Upper lobe of left lung (tissue), 6 donors: Measurements from ENCODE around the gene MCM5. TPM values are rescaled to one million over a fixed set of nuclear protein-coding genes. Genes with fewer than 3 reads are reported as not detected.

Experiments
- ATAC-seq, 2 donors: fragments of 200-7000 bp; cut with Tn5 transposase; one replicate each; pipeline ENCODE4 v1.9.1; 2022; ENCODE audit warnings: mild to moderate bottlenecking in 2 of 2, moderate library complexity in 2 of 2; ENCODE audit not compliant: low FRiP score in 2 of 2
- DNase-seq, 2 donors: peaks; one replicate each; pipeline ENCODE4 v3.0.0-alpha.2; 2019 to 2020
- H3K27ac ChIP-seq, 4 donors: fragments of 200-600 bp; sonication (generic); one replicate each; pipeline ENCODE4 v1.5.1; 2016 to 2019
- H3K27me3 ChIP-seq, 4 donors: fragments of 200-600 bp; sonication (generic); one replicate each; pipeline ENCODE4 v1.5.1; 2017 to 2019
- H3K36me3 ChIP-seq, 4 donors: fragments of 200-600 bp; sonication (generic); one replicate each; pipeline ENCODE4 v1.5.1; 2016 to 2019
- H3K4me1 ChIP-seq, 4 donors: fragments of 200-600 bp; sonication (generic); one replicate each; pipeline ENCODE4 v1.5.1; 2018 to 2019
- H3K4me3 ChIP-seq, 4 donors: fragments of 200-600 bp; sonication (generic); one replicate each; pipeline ENCODE4 v1.5.1; 2017 to 2019; ENCODE audit warnings: mild to moderate bottlenecking in 2 of 4, moderate library complexity in 1 of 4
- H3K9me3 ChIP-seq, 4 donors: fragments of 200-600 bp; sonication (generic); one replicate each; pipeline ENCODE4 v1.5.1; 2018 to 2019
- EP300 ChIP-seq, 4 donors: sonication (generic); formaldehyde crosslinking; IDR thresholded peaks; one replicate each; pipeline ENCODE4 v1.5.1; 2017; ENCODE audit warnings: antibody characterized with exemption in 4 of 4, control low read depth in 2 of 4
- POLR2A ChIP-seq, 4 donors: fragments of 450-650 bp; IDR thresholded peaks; one replicate each; pipeline ENCODE4 v1.5.1; 2016 to 2017; ENCODE audit warnings: antibody characterized with exemption in 4 of 4, mild to moderate bottlenecking in 2 of 4
- POLR2AphosphoS5 ChIP-seq, 2 donors: sonication (generic); formaldehyde crosslinking; IDR thresholded peaks; one replicate each; pipeline ENCODE4 v1.5.1; 2017; ENCODE audit warnings: antibody characterized with exemption in 2 of 2
- WGBS, 2 donors: methylation state at CpG; one replicate each; pipeline ENCODE4 v1.1.5; 2017 to 2018; 5-methylcytosine and 5-hydroxymethylcytosine counted together
- total RNA-seq, 6 donors: library from RNA; depleted of rRNA in 4 of 6; stranded (reverse); fragments of >200 nt in 4 of 6; gene quantifications; one replicate each; pipeline versions ENCODE4 v1.1.0 to v1.2.1, GENCODE V29; 2016 to 2021
- TF ChIP-seq, protein P1 (sequence below), 6 experiments: fragments of 450-650 bp in 4 of 6; fragments of 200-600 bp in 2 of 6; sonication (generic) in 2 of 6; IDR thresholded peaks; one replicate each; pipeline ENCODE4 v1.5.1; 2016 to 2019; ENCODE audit warnings: antibody characterized with exemption in 6 of 6
- donor health status: DM: no; HTN: no; CAD: no; lungs with moderate emphysema.
- donor health status: DM: no; HTN: yes; CAD: no; lungs with severe emphysema.

The MCM5 gene
- total RNA-seq, 6 donors from 2014 or later, result 9.8 to 34.4 (median 20.2) TPM

- no peaks in the 10 kb centered on the region for H3K9me3 ChIP-seq
- peaks cover 10 to 21% (median 13%) of the 10 kb centered on the region in 4 donors for H3K4me1 ChIP-seq
- WGBS, 2 donors, result 85 to 90% methylated on average over 24 of the region's 24 CpGs
- ATAC-seq (no peak), DNase-seq (no peak)
- peaks cover 0 to 18% (median 3%) of the 10 kb centered on the region in 4 donors for H3K36me3 ChIP-seq
- peak overlapping the region in 3 of 4 donors; percentile 66 to 76 (median 75) for H3K27ac ChIP-seq
- TF ChIP-seq, protein P1, sequence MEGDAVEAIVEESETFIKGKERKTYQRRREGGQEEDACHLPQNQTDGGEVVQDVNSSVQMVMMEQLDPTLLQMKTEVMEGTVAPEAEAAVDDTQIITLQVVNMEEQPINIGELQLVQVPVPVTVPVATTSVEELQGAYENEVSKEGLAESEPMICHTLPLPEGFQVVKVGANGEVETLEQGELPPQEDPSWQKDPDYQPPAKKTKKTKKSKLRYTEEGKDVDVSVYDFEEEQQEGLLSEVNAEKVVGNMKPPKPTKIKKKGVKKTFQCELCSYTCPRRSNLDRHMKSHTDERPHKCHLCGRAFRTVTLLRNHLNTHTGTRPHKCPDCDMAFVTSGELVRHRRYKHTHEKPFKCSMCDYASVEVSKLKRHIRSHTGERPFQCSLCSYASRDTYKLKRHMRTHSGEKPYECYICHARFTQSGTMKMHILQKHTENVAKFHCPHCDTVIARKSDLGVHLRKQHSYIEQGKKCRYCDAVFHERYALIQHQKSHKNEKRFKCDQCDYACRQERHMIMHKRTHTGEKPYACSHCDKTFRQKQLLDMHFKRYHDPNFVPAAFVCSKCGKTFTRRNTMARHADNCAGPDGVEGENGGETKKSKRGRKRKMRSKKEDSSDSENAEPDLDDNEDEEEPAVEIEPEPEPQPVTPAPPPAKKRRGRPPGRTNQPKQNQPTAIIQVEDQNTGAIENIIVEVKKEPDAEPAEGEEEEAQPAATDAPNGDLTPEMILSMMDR (IDR thresholded peaks at IDR 0.05), result no peak
- TF ChIP-seq POLR2AphosphoS5 (IDR thresholded peaks at IDR 0.05) (no peak), POLR2A (IDR thresholded peaks at IDR 0.05) (no peak), EP300 (IDR thresholded peaks at IDR 0.05) (no peak)
- peak overlapping the region; percentile 35 to 92 (median 74) for H3K4me3 ChIP-seq
- H3K27me3 ChIP-seq, result no peaks in the 10 kb centered on the region
Observed at GRCh38 chr22:35399114-35399677, 744 bp upstream of the MCM5 start.

- WGBS, 2 donors, result 0 to 1% methylated on average over 18 to 20 of the region's 20 CpGs
- Histone ChIP-seq H3K4me3 (peak overlapping the region; percentile 61 to 99 (median 89)), H3K27ac (peak overlapping the region; percentile 36 to 76 (median 54)), H3K27me3 (no peaks in the 10 kb centered on the region), H3K9me3 (no peaks in the 10 kb centered on the region), H3K4me1 (peaks cover 10 to 21% (median 13%) of the 10 kb centered on the region in 4 donors), H3K36me3 (peaks cover 0 to 28% (median 11%) of the 10 kb centered on the region in 4 donors)
- DNase-seq (no peak), ATAC-seq (peak in 1 of 2 donors; percentile 10)
- TF ChIP-seq POLR2A (IDR thresholded peaks at IDR 0.05) (no peak), EP300 (IDR thresholded peaks at IDR 0.05) (no peak), POLR2AphosphoS5 (IDR thresholded peaks at IDR 0.05) (no peak)
- TF ChIP-seq, protein P1 (IDR thresholded peaks at IDR 0.05), result no peak
Observed at GRCh38 chr22:35400501-35400790, 506 bp downstream of the MCM5 start.

GRCh38 chr22:35401863-35402262 lies 1.9 kb downstream of the MCM5 start:
- H3K4me1 ChIP-seq, result peaks cover 10 to 21% (median 13%) of the 10 kb centered on the region in 4 donors
- 91 to 98% methylated on average over 6 of the region's 6 CpGs for WGBS, 2 donors
- TF ChIP-seq POLR2AphosphoS5 (IDR thresholded peaks at IDR 0.05), result no peak
- TF ChIP-seq, protein P1 (IDR thresholded peaks at IDR 0.05), result no peak
- no peak for TF ChIP-seq EP300 (IDR thresholded peaks at IDR 0.05)
- no peak for TF ChIP-seq POLR2A (IDR thresholded peaks at IDR 0.05)
- H3K4me3 ChIP-seq, result no peak overlapping the region
- H3K36me3 ChIP-seq, result peaks cover under 1 to 38% (median 22%) of the 10 kb centered on the region in 4 donors
- H3K27ac ChIP-seq, result no peak overlapping the region
- ATAC-seq (no peak), DNase-seq (no peak)
- H3K9me3 ChIP-seq, result no peaks in the 10 kb centered on the region
- H3K27me3 ChIP-seq, result no peaks in the 10 kb centered on the region

DNA sequence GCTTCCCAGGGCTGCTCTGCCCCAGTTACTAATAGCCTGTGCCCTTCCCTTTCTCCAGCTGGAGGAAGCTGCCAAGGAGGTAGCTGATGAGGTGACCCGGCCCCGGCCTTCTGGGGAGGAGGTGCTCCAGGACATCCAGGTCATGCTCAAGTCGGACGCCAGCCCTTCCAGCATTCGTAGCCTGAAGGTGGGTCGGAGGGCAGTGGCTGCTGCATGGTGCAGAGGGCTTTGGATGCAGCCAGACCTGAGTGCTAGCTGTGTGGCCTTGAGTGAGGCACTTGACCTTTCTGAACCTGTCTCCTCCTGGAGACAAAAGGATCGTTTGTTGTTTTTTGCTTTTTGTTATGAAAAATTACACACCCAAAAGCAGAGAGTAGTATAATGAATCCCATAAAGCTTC lies 3.4 kb downstream of the MCM5 start:
- Histone ChIP-seq H3K27me3 (no peaks in the 10 kb centered on the region), H3K9me3 (no peaks in the 10 kb centered on the region), H3K27ac (no peak overlapping the region), H3K36me3 (peaks cover 7 to 53% (median 30%) of the 10 kb centered on the region in 4 donors), H3K4me1 (peaks cover 10 to 16% (median 13%) of the 10 kb centered on the region in 4 donors), H3K4me3 (no peak overlapping the region)
- no peak for ATAC-seq
- WGBS, 2 donors, result 90 to 92% methylated on average over 5 to 7 of the region's 7 CpGs
- no peak for DNase-seq
- TF ChIP-seq, protein P1 (IDR thresholded peaks at IDR 0.05), result no peak
- no peak for TF ChIP-seq POLR2AphosphoS5 (IDR thresholded peaks at IDR 0.05)
- TF ChIP-seq EP300 (IDR thresholded peaks at IDR 0.05), result no peak
- TF ChIP-seq POLR2A (IDR thresholded peaks at IDR 0.05), result no peak

GRCh38 chr22:35404176-35404575 lies 4.2 kb downstream of the MCM5 start:
- no peak for ATAC-seq

More at GRCh38 chr22:35404176-35404575, 4.2 kb downstream of the MCM5 start:
- 89 to 93% methylated on average over 3 to 5 of the region's 5 CpGs for WGBS, 2 donors
- Histone ChIP-seq H3K27me3 (no peaks in the 10 kb centered on the region), H3K9me3 (no peaks in the 10 kb centered on the region), H3K4me3 (no peak overlapping the region), H3K36me3 (peaks cover 9 to 61% (median 37%) of the 10 kb centered on the region in 4 donors), H3K27ac (no peak overlapping the region), H3K4me1 (peaks cover 10 to 15% (median 12%) of the 10 kb centered on the region in 4 donors)
- no peak for DNase-seq
- TF ChIP-seq POLR2AphosphoS5 (IDR thresholded peaks at IDR 0.05), result no peak
- no peak for TF ChIP-seq EP300 (IDR thresholded peaks at IDR 0.05)
- TF ChIP-seq POLR2A (IDR thresholded peaks at IDR 0.05), result no peak
- TF ChIP-seq, protein P1 (IDR thresholded peaks at IDR 0.05), result no peak
